Activated CD8-positive, alpha-beta memory T cell treated with anti-CD3 and anti-CD28 coated beads for 48 hours (primary cell): ENCODE results near the gene NTM.

Experiments used
- DNase-seq, 3 experiments: peaks; one replicate each; pipeline ENCODE4 v3.0.0-alpha.2; 2020; ENCODE audit warnings: low read depth in 2 of 3, low spot score in 2 of 3

NTM gene

DNA sequence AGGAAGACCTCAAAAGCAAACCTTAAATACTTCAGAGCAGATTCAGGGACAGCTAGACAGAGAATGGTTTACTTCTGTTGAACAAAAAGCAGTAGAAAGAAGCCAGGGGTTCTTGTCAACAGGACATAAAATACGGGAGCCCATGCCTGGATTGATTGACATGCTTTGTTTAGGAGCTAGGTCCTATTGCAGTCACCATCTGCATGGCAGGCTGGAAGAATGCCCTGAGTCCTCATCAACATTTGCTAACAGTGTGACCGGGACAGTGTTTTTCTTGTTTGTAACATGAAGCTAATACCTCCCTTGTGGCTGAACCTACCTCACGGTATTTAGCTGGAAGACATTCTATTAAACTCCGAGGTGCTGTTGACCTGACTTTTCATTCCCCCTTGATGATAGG, 225.4 kb downstream of the NTM start:
- DNase-seq, result no peak

DNA sequence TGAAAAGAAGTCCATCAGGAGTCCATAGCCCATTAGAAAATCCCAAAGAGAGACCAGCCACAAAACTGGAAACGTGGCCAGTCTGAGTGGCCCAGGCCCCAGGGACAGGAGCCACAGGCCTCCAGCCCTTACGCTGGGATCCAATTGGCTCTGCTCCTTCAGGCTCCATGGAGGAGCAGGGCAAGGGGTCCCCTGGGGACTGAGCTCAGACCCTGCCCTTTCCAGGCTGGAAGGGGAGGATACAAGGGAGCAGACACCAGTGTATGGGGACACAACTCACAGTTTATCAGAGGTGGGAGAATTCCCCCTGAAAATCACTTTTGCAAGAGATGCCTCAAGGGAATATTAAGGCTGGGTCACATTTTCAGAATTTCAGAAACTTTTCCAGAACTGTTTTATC, 227.5 kb downstream of the NTM start:
- DNase-seq, result no peak

DNA sequence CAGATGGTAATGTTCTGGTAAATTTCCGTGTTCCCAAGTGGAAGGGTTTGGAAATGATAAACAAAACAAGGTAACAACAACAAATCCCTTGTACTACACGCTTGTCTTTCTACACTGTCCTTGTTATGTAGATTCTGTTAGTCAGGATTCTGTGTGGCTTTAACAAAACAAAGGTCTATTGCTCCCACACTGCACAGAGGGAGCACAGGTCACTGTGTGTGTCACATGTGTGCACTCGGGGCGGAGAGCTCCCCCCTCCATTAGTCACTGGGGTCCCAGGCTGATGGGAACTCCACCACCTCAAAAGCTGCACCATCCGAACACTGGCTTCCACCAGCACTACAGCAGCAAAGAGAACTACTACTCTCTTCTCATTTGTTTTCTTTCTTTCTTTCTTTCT, 227.9 kb downstream of the NTM start:
- no peak for DNase-seq

DNA sequence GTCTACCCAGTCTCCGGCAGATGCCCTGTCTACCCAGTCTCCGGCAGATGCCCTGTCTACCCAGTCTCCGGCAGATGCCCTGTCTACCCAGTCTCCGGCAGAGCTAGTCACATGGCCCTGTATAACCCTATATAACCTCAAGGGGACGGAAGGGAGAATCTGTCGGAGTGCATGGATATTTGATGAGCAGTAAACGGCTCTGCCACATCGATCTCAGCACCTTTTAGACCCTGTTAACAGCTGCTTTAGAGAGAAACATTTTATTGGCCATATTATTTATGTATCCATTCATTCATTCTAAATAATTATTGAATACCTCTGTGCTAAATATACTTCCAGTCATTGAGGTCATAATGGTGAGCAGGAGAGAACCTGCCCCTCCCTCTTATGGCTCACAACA, 228.9 kb downstream of the NTM start:
- no peak for DNase-seq

DNA sequence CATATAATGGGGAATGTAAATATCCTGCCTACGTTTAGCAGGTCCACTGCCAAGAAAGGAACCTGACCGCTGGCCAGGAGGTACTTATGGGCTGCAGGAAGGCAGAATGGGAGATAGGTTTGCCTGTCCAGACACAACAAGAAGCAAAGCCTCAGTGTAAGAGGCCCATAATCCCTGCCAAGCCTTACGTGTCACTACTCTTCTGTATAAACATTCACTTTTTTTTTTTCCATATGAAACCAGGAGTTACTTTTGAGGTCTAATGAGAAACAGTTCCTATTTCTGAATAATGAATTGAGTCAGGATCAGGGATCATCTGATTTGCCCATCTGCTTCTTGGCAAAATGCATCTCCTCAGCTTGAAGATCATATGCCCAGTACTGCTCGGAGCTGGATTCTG, 230.2 kb downstream of the NTM start:
- no peak for DNase-seq

DNA sequence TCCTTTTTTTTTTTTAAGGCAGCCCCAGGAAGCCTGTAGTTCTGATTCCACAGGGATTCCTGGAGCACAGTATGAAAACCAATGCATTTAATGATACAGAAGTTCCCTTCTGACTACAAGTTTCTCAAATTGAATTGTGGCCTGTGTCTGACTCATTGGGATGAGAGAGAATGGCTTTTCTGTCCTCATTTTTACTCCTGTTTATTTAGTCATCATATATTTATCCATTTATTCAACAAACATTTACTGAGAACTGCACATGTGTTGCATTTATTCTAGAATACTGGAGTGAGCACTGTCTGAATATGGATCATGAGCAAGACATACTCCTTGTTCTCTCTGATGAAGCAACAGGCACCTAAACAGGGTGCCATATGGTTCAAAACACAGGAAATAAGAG, 231.2 kb downstream of the NTM start:
- DNase-seq, result no peak

DNA sequence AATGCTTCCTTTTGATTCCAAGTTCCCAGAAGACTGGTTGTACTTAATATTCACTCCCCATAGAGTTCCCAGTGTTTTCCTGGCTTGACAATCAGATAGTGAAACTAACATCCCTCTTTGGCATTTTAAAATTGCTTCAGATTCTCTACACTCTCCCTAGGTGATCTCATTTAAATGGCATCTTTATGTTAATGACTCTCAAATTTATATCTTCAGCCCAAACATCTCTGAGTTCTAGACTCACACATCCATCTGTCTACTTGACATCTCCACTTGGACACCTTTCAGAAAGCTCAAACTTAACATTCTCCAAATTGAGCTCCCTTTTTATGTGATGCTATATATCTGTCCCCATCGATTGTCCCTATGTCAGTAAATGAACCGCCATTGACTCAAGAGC, 232.0 kb downstream of the NTM start:
- no peak for DNase-seq

DNA sequence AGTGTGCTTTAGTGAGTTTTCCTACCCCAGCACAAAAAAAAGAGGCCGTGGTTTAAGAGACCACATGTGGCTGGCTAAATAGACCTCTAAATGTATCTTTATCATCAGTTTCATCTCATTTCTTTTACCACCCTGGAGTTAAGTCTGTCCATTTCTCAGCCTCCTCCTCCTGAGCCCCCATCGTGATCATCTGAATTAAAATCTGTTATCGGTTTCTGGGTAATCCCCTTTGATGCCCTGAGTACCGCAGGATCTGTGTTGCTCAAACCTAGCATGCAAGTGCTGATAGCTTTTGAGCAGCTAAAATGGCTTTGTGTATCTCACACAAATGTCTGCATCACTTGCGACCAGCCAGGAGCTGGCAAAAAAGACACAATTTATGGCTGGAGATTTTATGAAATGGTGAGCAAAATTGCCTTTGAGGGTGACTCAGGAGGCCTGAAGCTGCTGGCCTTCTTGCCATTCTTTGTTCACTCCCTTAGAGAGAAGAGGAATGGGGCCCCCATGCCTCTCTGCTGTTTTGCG, 236.5 kb downstream of the NTM start:
- no peak for DNase-seq

DNA sequence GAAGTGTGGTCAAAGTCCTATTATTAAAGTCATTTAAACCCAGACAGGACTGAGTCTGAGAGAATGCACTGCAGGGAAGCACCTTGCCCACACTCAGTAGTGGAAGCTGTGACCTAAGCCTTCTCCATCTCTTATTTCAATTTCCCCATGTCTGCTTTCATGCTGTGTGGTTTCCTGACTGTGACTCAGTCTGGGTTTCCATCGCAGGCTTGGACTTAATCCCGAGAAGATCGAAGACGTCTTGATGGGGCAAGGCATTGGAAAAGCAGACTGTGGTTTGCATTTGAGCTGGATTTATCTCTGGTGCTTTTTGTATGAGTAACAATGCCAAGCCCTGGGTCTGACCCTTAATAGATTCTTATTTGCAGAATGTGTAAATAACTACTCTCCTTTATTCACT, 238.9 kb downstream of the NTM start:
- no peak for DNase-seq

DNA sequence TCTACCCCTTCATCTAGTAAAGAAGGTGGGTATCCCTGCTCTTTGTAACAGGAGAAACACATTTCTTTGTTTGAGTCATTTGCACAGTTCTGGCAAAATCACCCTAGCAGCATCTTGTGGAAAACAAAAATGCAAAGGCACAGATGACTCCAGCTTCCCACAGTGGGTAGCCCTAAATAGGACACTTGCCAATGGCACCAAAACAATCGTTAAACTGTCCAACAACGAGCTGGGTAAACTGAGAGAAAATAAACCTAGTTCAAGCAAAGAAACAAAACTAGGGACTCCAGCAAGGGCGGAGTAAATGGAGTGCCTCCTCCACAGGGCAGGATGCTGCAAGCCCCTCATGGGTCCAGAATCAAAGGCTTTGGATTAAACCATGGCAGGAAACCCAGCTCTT, 239.5 kb downstream of the NTM start:
- no peak for DNase-seq

DNA sequence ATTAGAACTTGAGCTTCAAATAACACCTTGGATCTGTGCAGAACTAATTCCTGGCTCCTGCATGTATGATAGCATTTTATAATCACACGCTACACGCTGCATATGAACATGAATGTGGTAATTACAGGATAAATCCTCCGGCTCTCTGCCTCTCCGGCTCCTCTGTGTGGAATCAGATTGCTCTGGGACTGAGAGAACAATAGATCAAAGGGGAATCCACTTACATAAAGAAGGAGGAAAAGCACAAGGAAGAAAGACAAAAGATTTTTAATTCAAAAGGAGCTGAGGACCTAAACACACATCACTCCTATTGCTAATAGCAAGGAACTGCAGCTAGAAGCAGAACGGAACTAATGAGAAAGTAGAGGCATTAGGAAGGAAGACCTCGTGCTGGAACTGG, 240.9 kb downstream of the NTM start:
- DNase-seq, result no peak

DNA sequence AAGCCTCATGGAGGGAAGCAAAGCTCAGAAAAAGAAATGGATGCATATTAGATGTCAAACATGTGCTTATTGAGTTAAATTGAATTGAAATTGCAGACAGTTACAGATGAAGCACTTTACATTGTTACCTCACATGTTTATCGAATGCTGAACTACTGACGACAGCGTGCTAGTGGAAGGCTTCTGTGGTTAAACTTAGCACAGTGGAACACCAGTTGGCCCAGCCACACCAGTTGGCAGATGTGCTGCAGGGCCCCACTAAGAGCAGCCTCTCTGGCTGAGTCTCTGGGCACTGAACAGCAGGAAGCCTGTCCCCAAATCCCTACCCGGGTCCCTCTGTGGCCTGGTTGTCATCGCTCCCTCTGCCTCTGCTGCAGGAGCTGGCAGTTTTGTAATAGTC, 242.1 kb downstream of the NTM start:
- no peak for DNase-seq

DNA sequence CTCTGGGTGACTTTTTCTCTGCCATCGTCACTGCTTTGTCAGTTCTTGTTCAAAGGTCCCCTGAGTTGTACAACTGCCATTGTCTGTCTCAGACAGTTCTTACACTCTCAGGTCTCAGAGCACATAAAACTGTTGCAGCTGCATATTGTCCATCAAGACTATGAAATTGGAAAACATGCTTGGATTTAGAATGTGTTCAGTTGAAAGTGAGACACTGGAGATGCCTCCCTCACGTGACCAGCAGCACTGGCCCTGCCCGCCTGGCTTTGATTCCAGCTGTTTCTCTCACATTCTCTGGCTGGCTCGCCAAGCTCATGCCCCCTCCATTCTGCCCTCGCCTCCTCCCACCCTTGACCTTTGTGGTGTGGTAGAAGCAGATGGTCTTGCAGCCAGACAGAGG, 244.2 kb downstream of the NTM start:
- DNase-seq, result no peak

DNA sequence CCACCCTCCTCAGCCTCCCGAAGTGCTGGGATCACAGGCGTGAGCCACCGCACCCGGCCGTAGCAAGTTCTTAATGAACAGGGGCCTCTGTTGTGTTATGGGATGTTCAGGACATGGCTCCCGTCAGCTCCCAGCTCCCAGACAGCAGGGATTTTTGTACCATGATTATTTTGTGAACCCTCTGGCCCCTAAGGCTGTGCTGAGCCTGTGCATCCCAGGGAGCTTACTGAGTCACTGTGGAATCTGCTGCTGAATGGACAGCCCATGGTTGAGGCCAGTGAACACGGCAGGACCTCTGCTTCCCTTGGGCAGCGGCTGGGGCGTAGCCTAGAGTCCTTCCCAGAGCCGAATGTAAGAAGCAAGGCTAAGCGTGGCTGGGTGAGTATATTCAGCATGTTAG, 245.2 kb downstream of the NTM start:
- no peak for DNase-seq

DNA sequence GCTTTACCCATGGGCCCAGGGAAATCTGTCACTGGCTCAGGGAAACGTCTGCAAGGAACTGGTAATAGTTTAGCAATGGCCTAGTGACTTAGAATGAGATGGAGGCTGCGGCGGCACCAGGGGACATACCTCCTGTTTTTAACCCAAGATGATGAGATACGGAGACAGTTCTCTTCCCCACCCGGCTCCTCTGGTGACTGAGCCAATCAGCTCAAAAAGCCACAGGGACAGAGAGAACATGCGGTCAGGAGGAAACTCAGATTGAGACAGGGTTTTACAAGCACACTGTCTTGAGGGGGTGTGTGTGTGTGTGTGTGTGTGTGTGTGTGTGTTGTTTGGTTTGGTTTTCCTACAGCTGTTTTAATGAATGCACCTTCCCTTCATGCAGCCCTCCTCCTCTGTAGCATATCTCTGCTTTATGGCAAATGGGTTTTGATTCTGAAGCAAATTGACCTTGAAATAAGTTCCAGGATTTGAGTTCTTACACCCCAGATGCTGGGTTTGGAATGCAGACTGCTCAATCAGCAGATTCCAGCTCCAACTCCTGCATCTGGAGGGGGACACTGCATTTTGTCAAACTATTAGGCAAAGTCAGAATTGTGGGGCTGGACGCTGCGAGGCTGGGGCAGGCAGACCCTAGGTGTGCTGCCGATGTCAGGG, 246.2 kb downstream of the NTM start:
- no peak for DNase-seq

DNA sequence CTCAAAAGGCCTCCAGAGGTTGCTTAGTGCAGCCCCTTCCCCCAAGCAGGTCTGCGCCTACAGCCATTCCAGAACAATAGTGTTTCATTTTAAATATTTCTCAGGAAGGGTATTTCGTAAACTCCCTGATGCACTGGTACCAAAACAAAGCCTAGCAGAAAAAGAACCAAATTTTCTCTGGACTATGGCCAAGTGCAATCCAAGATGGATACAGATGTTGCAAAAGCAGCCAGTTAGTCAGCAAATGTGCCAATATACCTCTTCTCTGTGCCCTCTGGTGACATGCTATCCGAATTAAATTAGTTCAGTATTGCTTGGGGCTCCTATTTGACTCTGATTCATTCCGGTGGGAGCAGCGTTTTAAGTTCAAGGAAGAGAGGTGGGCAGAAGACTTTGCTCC, 247.8 kb downstream of the NTM start:
- no peak for DNase-seq

DNA sequence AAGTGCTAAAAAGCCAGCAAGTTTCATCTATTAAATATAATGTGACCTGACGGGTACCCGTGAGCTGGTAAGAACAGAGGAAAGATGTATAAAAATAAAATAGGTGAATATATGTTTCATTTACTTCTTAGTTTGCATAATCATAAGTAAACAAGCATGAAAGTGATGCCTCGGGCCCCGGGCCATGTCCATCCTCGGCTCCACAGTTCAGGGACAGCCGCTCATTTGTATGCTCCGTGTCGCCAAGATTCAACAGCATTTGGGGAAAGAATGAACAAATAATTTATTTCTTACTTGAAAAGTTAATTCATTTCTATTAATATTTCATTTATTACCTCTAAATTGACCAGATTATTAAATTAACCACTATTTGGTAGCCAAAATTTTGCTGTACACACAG, 251.8 kb downstream of the NTM start:
- no peak for DNase-seq

DNA sequence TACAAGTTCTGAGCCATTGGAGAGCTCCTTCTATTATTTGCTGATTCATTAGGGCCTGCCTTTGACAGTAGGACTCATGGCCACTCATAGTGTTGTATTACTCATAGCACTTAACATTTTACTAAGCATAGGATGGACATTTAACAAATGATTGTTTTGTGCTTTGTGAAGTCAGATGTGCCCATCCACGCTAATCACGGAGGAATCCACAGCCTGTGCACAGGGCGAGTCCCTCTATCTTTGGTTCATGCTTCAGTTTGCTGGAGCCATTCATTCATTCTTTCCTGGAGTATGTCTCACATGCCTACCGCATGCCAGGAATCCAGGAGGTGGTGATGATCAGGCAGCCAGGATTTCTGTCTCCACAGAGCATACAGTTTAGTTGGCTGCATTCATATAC, 254.1 kb downstream of the NTM start:
- DNase-seq, result no peak

DNA sequence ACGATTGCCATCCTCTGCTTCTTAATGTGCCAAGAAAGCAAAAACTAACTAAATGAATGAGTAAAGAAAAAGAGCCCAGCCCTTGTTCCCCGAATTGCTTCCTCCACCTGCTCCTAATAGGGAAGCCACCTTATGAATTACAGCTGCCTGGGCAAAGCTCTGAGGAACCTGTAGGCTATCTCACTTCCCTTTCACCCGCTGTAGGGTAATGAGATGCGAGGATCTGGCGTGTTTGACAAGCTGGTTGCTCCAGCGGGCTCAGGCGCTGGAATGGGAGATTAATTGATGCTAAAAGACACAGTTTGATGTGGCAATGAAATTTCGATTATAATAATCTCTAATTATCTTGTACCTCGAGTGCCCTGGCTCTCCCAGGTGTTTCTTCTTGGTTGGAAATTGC, 256.4 kb downstream of the NTM start:
- DNase-seq, result no peak

DNA sequence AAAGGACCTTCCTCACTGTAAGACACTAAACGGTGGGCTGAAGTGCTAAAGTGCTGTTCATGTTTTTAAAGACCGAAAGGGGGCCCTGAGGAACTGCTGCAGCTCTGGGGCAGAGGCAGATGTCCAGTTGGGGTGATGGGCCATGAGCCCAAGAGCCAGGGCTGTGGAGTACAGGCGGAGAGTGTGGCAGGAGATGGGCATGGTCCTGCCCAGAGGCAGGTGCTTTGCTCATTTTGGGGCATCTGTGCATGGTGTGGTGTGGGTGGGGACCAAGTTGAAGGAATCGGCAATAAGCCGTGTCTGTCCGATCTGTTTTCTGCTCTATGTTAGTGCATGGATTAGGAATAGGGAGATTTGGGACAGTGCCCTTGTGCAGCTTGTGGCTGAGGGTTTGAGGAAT, 258.3 kb downstream of the NTM start:
- no peak for DNase-seq

DNA sequence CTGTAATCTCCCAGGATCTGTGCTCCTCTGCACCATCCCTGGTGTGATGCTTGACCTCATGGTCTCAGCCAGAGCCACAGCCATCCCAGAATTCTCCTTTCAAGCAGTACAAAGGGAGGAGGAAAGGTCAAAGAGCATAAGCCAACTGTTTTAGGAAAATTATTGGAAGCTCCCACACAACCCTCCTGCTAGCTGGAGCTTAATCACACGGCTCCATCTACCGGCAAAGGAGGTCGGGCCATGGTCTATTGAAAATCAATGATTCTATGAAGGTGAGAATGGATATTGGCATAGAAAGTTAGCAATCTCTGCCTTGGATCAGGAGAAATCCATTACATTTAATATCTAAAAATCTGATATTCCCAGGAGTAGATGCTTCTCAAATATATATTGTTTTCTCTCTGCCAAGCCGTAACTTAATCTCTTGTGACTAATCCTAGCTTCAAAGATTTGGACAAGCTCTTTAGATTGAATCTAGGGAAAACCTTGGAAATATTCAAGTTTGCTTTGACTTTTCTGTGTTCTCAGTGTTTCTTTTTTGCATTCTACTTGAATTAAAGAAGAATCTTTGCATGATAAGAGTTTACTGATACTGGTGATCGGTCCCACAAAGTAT, 259.6 kb downstream of the NTM start:
- DNase-seq, result no peak

DNA sequence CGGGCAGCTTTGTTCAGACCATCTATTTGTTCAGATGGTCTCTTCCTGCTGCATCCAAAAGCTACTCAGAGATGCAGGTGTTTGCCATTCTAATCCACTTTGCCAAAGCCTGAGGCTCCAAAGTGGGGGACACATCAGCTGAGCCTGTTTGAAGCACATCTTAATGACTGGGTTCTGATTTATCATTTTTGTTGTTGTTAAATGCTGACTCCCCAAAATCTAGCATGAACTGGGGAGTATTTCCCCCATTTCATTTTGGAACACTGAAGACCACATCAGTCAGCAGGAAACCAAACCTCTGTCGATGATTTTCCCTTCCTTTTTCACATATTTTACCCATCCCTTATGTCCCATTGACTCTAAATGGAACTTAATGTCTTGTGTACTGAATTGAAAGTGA, 262.6 kb downstream of the NTM start:
- no peak for DNase-seq
